ENCODE data around the gene DIRAS3.
"Not testable (repeated sequence)": the region's sequence is repeated elsewhere in the genome, so short reads cannot be mapped to it uniquely, and the experiment has no call there.

Gene DIRAS3

GRCh38 chr1:68049941-68050878 is at the start of gene DIRAS3:
TSS of gene DIRAS3 (minus strand) at chr1:68050627. CDS start at chr1:68047297, 3,330 bp downstream.
- DNase-seq = no peak

GRCh38 chr1:68093737-68094136 is 43.3 kb upstream of the DIRAS3 start:
- DNase-seq = no peak

- DNase-seq = no peak
Observed at GRCh38 chr1:68087184-68087583, 36.8 kb upstream of the DIRAS3 start.

- DNase-seq = no peak
Observed at GRCh38 chr1:68085752-68086151, 35.3 kb upstream of the DIRAS3 start.

GRCh38 chr1:68083686-68084085 is 33.3 kb upstream of the DIRAS3 start:
- DNase-seq = no peak

- DNase-seq = no peak
Observed at GRCh38 chr1:68081775-68082283, 31.4 kb upstream of the DIRAS3 start.

- DNase-seq = no peak
Observed at GRCh38 chr1:68078647-68079046, 28.2 kb upstream of the DIRAS3 start.

GRCh38 chr1:68074472-68074871 is 24.0 kb upstream of the DIRAS3 start:
- no peak for DNase-seq

GRCh38 chr1:68065766-68066165 is 15.3 kb upstream of the DIRAS3 start:
- DNase-seq = no peak

- not testable (repeated sequence) for DNase-seq
Observed at GRCh38 chr1:68058053-68058452, 7.6 kb upstream of the DIRAS3 start.

GRCh38 chr1:68057564-68057963 is 7.1 kb upstream of the DIRAS3 start:
- no peak for DNase-seq

GRCh38 chr1:68057050-68057449 is 6.6 kb upstream of the DIRAS3 start:
- no peak for DNase-seq

GRCh38 chr1:68051475-68051874 is 1.0 kb upstream of the DIRAS3 start:
- DNase-seq = no peak

GRCh38 chr1:68047659-68048026 is 2.8 kb downstream of the DIRAS3 start:
- no peak for DNase-seq

GRCh38 chr1:68046885-68047658 is 3.4 kb downstream of the DIRAS3 start:
- DNase-seq = no peak

- DNase-seq = no peak
Observed at GRCh38 chr1:68046423-68046822, 4.0 kb downstream of the DIRAS3 start.

GRCh38 chr1:68045511-68046180 is 4.8 kb downstream of the DIRAS3 start:
- DNase-seq = no peak

GRCh38 chr1:68043443-68044090 is 6.9 kb downstream of the DIRAS3 start:
- DNase-seq = no peak

GRCh38 chr1:68036946-68037345 is 13.5 kb downstream of the DIRAS3 start:
- DNase-seq = no peak

GRCh38 chr1:68029444-68029843 is 21.0 kb downstream of the DIRAS3 start:
- no peak for DNase-seq

GRCh38 chr1:68028566-68028965 is 21.9 kb downstream of the DIRAS3 start:
- DNase-seq = no peak

GRCh38 chr1:68024635-68025338 is 25.6 kb downstream of the DIRAS3 start:
- DNase-seq = no peak

All from CD4-positive, alpha-beta T cell treated with Interleukin-12 subunit alpha and Interleukin-12 subunit beta, for 1 hour (primary cell).